GM10847 (cell line): ENCODE measurements around the gene C2orf68.

Source experiments
- POLR2A ChIP-seq: IDR thresholded peaks from 2 replicates; pipeline ENCODE4 v1.6.1; 2011; ENCODE audit not compliant: insufficient read length; ENCODE audit errors: extremely low read depth

C2orf68 gene

GRCh38 chr2:85577386-85578242 lies 34.3 kb downstream of the C2orf68 start, which contains the start of gene VAMP8:
Gene VAMP8 (plus strand): TSS chr2:85577586. CDS start chr2:85577647, 61 bp downstream.
- peak; percentile 18 for TF ChIP-seq POLR2A

GRCh38 chr2:85577063-85577385 lies 34.8 kb downstream of the C2orf68 start:
- no peak for TF ChIP-seq POLR2A

GRCh38 chr2:85575739-85576138 lies 36.1 kb downstream of the C2orf68 start:
- TF ChIP-seq POLR2A, result no peak

- TF ChIP-seq POLR2A, result no peak
Observed at GRCh38 chr2:85566265-85566664, 45.6 kb downstream of the C2orf68 start.

- no peak for TF ChIP-seq POLR2A
Observed at GRCh38 chr2:85564144-85564563, 47.7 kb downstream of the C2orf68 start.

GRCh38 chr2:85561280-85562212 lies 50.3 kb downstream of the C2orf68 start, which contains the start of gene GGCX:
Gene GGCX (minus strand): TSS chr2:85561493. CDS start chr2:85561428, 65 bp downstream.
- TF ChIP-seq POLR2A, result peak; percentile 92

- no peak for TF ChIP-seq POLR2A
Observed at GRCh38 chr2:85560812-85561279, 51.0 kb downstream of the C2orf68 start.

- no peak for TF ChIP-seq POLR2A
Observed at GRCh38 chr2:85558160-85558559, 53.7 kb downstream of the C2orf68 start.

- TF ChIP-seq POLR2A, result no peak
Observed at GRCh38 chr2:85557130-85557529, 54.7 kb downstream of the C2orf68 start.
